Measurements from ENCODE around the gene AGO1. TPM values are rescaled to one million over a fixed set of nuclear protein-coding genes. Genes with fewer than 3 reads are reported as not detected.

The AGO1 gene
- total RNA-seq, 2 donors from 2014 or later: 23.6 to 25.3 TPM

DNA sequence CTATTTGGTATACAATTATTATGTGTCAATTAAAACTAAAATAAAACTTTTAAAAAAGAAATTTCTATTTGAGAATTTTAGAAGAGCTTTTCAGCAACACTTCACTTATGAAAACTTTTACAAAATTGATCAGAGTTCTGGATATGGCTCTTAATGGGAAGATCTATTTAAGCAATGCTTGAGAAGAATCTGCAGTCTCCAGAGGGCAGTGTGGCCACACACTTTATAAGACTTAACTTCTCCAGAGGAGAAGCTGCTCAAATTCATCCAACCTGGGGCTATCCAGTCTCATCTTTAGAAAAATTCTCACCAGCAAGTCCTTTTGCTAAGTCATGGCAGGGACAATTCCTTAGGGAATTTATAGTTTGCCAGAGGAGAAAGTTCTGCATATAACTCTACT is 25.2 kb upstream of the AGO1 start:
- H3K9me3 ChIP-seq: no peaks in the 10 kb centered on the region
- no peaks in the 10 kb centered on the region for H3K4me1 ChIP-seq (ENCODE audit: control insufficient read depth in 1 of 2, low read depth in 2 of 2)
- ATAC-seq (ENCODE audit: insufficient number of reproducible peaks, low FRiP score, low read depth): no peak
- TF ChIP-seq, protein P1, sequence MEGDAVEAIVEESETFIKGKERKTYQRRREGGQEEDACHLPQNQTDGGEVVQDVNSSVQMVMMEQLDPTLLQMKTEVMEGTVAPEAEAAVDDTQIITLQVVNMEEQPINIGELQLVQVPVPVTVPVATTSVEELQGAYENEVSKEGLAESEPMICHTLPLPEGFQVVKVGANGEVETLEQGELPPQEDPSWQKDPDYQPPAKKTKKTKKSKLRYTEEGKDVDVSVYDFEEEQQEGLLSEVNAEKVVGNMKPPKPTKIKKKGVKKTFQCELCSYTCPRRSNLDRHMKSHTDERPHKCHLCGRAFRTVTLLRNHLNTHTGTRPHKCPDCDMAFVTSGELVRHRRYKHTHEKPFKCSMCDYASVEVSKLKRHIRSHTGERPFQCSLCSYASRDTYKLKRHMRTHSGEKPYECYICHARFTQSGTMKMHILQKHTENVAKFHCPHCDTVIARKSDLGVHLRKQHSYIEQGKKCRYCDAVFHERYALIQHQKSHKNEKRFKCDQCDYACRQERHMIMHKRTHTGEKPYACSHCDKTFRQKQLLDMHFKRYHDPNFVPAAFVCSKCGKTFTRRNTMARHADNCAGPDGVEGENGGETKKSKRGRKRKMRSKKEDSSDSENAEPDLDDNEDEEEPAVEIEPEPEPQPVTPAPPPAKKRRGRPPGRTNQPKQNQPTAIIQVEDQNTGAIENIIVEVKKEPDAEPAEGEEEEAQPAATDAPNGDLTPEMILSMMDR (IDR thresholded peaks at IDR 0.05): no peak
- H3K27me3 ChIP-seq (replicated peaks; ENCODE audit: insufficient read depth): no peaks in the 10 kb centered on the region
- H3K36me3 ChIP-seq: peaks cover 10% of the 10 kb centered on the region
- H3K4me3 ChIP-seq: no peak overlapping the region
- H3K27ac ChIP-seq: no peak overlapping the region
- no peak for DNase-seq (ENCODE audit: low spot score)

DNA sequence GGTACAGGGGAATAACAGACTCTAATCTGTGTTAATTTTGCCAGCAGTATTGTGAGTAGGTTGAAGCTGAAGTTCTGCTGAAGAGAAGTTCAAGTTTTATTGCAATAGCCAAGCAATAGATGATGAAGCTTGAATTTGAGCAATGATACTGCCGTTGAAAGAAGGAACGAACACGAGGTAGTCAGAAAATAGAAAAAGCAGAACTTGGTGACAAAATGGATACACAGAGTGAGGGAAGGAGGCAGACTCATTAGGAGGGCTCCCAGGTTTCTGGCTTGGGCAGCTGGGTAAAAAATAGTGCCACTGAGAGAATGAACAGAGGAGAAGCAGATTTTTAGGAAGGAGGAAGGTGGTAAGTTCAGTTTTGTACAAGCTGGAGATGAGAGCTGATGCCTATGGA is 22.3 kb upstream of the AGO1 start:
- Histone ChIP-seq H3K36me3 (no peaks in the 10 kb centered on the region), H3K9me3 (no peaks in the 10 kb centered on the region), H3K4me3 (no peak overlapping the region), H3K4me1 (ENCODE audit: control insufficient read depth in 1 of 2, low read depth in 2 of 2) (no peaks in the 10 kb centered on the region), H3K27ac (no peak overlapping the region), H3K27me3 (replicated peaks; ENCODE audit: insufficient read depth) (no peaks in the 10 kb centered on the region)
- DNase-seq (ENCODE audit: low spot score) (no peak), ATAC-seq (ENCODE audit: insufficient number of reproducible peaks, low FRiP score, low read depth) (no peak)
- TF ChIP-seq, protein P1 (IDR thresholded peaks at IDR 0.05): no peak

DNA sequence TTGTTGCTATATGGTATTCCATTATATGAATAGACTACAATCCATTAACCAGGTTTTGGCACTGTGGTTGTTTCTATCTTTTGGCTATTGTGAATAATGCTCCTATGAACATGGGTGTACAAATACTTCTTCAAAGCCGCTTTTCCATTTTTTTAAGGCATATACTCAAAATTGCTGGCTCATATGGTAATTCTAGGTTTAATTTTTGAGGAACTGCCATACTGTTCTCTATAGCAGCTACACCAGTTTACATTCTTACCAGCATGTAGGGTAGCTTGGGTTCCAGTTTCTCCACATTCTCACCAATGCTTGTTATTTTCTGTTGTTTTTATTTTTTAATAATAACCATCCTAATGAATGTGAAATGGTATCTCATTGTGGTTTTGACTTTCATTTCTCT is 19.9 kb upstream of the AGO1 start:
- TF ChIP-seq, protein P1 (IDR thresholded peaks at IDR 0.05): no peak
- no peak for ATAC-seq (ENCODE audit: insufficient number of reproducible peaks, low FRiP score, low read depth)
- Histone ChIP-seq H3K36me3 (no peaks in the 10 kb centered on the region), H3K9me3 (no peaks in the 10 kb centered on the region), H3K4me1 (ENCODE audit: control insufficient read depth in 1 of 2, low read depth in 2 of 2) (no peaks in the 10 kb centered on the region), H3K27me3 (replicated peaks; ENCODE audit: insufficient read depth) (no peaks in the 10 kb centered on the region), H3K4me3 (no peak overlapping the region), H3K27ac (no peak overlapping the region)
- no peak for DNase-seq (ENCODE audit: low spot score)

DNA sequence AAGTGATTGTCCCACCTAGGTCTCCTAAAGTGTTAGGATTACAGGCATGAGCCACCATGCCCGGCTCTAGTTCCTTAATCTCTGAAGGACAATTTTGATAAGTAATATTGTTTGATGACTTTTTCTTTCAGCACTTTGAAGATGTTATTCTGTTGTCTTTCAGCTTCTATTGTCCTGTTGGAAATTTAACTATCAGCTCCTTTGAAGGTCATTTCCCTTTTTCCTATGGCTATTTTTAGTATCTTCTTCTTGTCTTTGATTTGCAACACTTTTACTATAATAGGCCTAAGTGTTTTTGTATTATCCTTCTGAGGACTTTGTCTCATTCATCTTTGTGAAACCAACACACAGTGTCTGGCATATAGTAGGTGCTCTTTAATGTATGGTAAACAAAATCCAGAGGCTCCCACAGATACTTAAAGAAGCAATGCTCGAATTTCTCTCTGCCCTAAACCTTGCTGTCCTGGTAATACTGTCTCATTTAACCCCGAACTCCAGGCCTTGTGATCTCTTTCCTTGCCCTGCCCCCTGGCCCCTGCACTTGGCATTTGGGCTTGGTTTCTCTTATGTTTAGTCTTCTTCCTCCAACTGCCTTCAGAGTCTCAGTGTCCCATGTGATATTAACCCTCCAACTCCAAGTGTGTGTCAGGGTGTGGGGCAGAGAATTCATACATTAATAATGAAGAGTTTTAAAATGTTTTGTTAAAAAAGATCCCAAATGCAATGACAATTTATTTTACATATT is 19.0 kb upstream of the AGO1 start:
- H3K9me3 ChIP-seq: no peaks in the 10 kb centered on the region
- TF ChIP-seq, protein P1 (IDR thresholded peaks at IDR 0.05): no peak
- no peak overlapping the region for H3K4me3 ChIP-seq
- DNase-seq (ENCODE audit: low spot score) (no peak), ATAC-seq (ENCODE audit: insufficient number of reproducible peaks, low FRiP score, low read depth) (no peak)
- no peak overlapping the region for H3K27ac ChIP-seq
- H3K27me3 ChIP-seq (replicated peaks; ENCODE audit: insufficient read depth): no peaks in the 10 kb centered on the region
- no peaks in the 10 kb centered on the region for H3K36me3 ChIP-seq
- no peaks in the 10 kb centered on the region for H3K4me1 ChIP-seq (ENCODE audit: control insufficient read depth in 1 of 2, low read depth in 2 of 2)

DNA sequence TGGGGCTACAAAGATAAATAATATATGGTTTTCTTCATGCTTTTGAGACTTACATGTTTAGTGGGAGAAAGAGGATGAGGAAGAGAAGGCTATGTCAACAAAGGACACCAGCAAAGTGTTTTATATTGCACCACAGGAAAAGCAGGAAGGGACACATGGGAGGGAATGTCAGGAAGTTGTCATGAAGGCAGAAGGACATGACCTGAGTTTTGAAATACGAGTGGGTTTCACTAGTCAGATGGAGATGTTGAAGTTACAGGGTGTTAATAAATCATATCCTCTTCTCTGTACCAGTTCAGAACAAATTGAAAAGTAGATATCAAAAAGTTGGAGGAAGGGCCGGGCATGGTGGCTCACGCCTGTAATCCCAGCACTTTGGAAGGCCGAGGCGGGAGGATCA is 18.2 kb upstream of the AGO1 start:
- ATAC-seq (ENCODE audit: insufficient number of reproducible peaks, low FRiP score, low read depth) (no peak), DNase-seq (ENCODE audit: low spot score) (no peak)
- Histone ChIP-seq H3K4me3 (no peak overlapping the region), H3K27ac (no peak overlapping the region), H3K9me3 (no peaks in the 10 kb centered on the region), H3K36me3 (no peaks in the 10 kb centered on the region), H3K4me1 (ENCODE audit: control insufficient read depth in 1 of 2, low read depth in 2 of 2) (no peaks in the 10 kb centered on the region), H3K27me3 (replicated peaks; ENCODE audit: insufficient read depth) (no peaks in the 10 kb centered on the region)
- TF ChIP-seq, protein P1 (IDR thresholded peaks at IDR 0.05): no peak
